ENCODE measurements around the gene TXLNG.
A peak's percentile ranks its signal among the peaks of the same experiment; 100 is the strongest.

The TXLNG gene

DNA sequence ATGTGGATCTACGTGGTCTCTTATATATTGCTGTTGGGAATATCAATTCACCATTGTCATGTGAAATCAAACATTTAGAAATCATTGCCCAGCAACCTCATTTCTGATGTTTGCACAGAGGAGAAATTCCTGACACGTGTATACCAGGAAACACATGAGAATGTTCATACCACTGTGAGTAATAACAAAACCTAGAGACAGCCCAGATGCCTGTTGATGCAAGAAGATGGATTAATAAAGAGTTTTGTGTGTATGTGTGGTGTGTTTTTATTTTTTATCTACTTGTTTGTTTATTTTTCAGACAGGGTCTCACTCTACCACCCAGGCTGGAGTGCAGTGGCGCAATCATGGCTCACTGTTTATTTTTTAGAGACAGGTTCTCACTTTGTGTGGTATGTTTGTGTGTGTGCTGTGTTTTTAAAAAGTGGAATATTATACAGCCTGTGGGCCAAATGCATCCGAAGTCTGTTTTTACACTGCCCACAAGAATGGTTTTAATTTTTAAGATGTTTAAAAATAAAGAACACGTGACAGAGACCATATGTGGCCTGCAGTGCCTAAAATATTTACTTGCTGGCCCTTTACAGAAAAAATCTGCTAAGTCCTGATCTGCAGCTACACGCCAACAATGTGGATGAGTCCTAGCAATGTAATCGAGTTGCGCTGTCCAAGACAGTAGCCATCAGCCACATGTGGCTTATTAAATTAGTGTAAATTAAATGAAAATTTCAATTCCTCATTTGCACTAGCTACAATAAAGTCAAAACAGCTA lies 39.2 kb downstream of the TXLNG start:
- no peak for DNase-seq
- TF ChIP-seq, protein P1, sequence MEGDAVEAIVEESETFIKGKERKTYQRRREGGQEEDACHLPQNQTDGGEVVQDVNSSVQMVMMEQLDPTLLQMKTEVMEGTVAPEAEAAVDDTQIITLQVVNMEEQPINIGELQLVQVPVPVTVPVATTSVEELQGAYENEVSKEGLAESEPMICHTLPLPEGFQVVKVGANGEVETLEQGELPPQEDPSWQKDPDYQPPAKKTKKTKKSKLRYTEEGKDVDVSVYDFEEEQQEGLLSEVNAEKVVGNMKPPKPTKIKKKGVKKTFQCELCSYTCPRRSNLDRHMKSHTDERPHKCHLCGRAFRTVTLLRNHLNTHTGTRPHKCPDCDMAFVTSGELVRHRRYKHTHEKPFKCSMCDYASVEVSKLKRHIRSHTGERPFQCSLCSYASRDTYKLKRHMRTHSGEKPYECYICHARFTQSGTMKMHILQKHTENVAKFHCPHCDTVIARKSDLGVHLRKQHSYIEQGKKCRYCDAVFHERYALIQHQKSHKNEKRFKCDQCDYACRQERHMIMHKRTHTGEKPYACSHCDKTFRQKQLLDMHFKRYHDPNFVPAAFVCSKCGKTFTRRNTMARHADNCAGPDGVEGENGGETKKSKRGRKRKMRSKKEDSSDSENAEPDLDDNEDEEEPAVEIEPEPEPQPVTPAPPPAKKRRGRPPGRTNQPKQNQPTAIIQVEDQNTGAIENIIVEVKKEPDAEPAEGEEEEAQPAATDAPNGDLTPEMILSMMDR (IDR thresholded peaks at IDR 0.05; ENCODE audit: low read depth, low read length, missing control alignments), result no peak
- Histone ChIP-seq H3K36me3 (replicated peaks) (peaks cover 2% of the 10 kb centered on the region), H3K4me3 (ENCODE audit: low read depth, low read length) (no peak overlapping the region), H3K27me3 (replicated peaks) (no peaks in the 10 kb centered on the region), H3K27ac (peak overlapping the region; percentile 34)
- in situ Hi-C loops (cut with HindIII; ENCODE audit: low pct_ligation_motif_present, low sequenced_read_pairs), result no loop called here

DNA sequence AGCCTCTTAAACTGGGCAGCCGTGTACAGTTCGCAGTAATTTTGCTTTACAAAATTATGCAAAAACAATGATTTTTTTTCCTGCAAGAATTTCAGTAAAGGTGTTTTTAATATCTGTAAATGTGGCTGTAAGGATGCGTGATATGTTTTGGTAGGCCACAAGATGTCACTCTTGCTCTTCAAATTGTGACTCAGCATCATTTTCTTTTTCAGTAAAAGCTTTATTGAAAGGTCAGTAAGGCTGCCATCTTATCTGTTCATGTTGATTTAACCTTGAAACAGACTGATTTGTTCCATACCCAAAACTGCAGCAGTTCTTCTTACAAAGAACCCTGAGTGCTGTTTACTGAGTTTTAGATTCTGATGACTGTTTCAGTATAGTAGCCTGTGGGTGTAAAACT lies 39.9 kb downstream of the TXLNG start:
- in situ Hi-C loops (cut with HindIII; ENCODE audit: low pct_ligation_motif_present, low sequenced_read_pairs), result no loop called here
- Histone ChIP-seq H3K4me3 (ENCODE audit: low read depth, low read length) (no peak overlapping the region), H3K36me3 (replicated peaks) (peaks cover 2% of the 10 kb centered on the region), H3K27me3 (replicated peaks) (no peaks in the 10 kb centered on the region), H3K27ac (peak overlapping the region; percentile 77)
- TF ChIP-seq, protein P1 (IDR thresholded peaks at IDR 0.05; ENCODE audit: low read depth, low read length, missing control alignments), result peak; percentile 52
- DNase-seq, result no peak

DNA sequence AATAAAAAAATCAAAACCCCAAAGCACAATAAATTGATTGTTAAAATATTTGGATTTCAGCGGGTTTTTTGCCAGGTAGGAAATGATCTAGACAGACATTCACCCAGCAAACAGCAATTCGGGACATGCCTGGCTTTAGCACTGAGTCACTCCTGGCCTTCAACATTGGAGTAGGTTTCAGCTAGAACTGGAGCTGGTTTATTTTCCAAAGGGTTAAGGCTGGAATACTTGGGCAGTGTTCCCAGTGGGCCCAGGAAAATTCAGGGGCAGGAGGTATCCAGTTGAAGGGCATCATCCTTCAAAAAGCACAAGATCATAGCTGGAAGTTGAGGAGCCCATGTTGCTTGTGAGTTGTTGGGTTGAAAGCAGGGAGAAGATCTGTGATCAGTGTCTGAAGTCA lies 41.0 kb downstream of the TXLNG start:
- H3K27me3 ChIP-seq (replicated peaks), result no peaks in the 10 kb centered on the region
- H3K27ac ChIP-seq, result peak overlapping the region; percentile 77
- peaks cover 2% of the 10 kb centered on the region for H3K36me3 ChIP-seq (replicated peaks)
- TF ChIP-seq, protein P1 (IDR thresholded peaks at IDR 0.05; ENCODE audit: low read depth, low read length, missing control alignments), result no peak
- no peak for DNase-seq
- H3K4me3 ChIP-seq (ENCODE audit: low read depth, low read length), result no peak overlapping the region
- in situ Hi-C loops (cut with HindIII; ENCODE audit: low pct_ligation_motif_present, low sequenced_read_pairs), result no loop called here

DNA sequence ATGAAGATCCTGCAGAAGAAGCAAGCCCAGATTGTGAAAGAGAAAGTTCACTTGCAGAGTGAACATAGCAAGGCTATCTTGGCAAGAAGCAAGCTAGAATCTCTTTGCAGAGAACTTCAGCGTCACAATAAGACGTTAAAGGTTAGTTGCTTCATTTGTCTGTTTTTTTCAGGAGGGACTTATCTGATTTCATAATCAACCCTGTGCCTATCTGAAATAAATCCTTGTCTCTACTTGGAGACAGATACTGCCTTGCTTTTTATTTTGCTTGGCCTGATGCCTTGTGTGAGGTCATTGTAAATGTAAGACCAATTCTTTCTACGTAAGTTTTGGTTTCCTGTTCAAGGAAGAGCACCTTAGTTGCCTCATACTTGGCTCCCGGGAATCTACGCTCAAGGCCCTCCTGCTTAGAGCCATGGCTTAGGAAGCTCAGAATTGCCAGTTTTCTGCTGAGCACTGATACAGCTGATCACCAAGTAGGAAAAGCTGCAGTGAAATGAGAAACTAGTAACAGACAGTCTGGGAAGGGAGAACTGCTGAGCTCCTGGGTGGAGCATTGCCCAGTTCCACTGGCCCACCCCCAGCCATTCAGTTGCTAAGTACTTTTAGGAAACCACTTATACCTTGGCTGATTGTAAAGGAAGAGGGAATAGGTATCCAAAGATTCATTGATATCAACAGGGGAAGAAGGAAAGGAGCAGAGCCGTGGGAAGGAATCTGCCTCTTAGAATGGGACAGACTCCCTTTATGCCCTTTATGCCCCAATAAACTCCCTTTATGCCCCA lies 42.0 kb downstream of the TXLNG start:
- TF ChIP-seq, protein P1 (IDR thresholded peaks at IDR 0.05; ENCODE audit: low read depth, low read length, missing control alignments), result no peak
- peak overlapping the region; percentile 77 for H3K27ac ChIP-seq
- in situ Hi-C loops (cut with HindIII; ENCODE audit: low pct_ligation_motif_present, low sequenced_read_pairs), result no loop called here
- no peak overlapping the region for H3K4me3 ChIP-seq (ENCODE audit: low read depth, low read length)
- H3K36me3 ChIP-seq (replicated peaks), result peaks cover 2% of the 10 kb centered on the region
- peak; percentile 93 for DNase-seq
- no peaks in the 10 kb centered on the region for H3K27me3 ChIP-seq (replicated peaks)

DNA sequence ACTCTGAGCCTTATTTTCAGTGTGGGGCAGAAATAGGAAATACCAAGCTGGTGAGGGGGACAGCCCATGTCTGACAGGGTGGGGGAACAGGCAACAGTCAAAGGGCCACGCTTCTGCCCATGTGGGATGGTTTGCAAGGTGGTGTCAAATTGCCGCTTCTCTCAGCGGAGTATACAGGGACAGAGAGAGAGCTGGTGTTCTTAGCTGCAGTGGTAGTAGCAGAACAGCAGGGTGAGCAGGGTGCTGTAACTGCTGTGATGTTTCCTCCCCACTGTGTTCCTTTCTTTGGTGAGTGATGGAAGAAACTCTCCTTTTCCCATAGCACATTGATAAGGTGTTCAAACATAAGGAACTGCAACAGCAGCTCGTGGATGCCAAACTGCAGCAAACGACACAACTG lies 46.0 kb downstream of the TXLNG start:
- H3K27me3 ChIP-seq (replicated peaks), result no peaks in the 10 kb centered on the region
- TF ChIP-seq, protein P1 (IDR thresholded peaks at IDR 0.05; ENCODE audit: low read depth, low read length, missing control alignments), result peak; percentile 27
- DNase-seq, result no peak
- in situ Hi-C loops (cut with HindIII; ENCODE audit: low pct_ligation_motif_present, low sequenced_read_pairs), result no loop called here
- peaks cover 2% of the 10 kb centered on the region for H3K36me3 ChIP-seq (replicated peaks)
- H3K27ac ChIP-seq, result no peak overlapping the region
- no peak overlapping the region for H3K4me3 ChIP-seq (ENCODE audit: low read depth, low read length)

Measured in brain microvascular endothelial cell (primary cell).